Fibroblast of pulmonary artery (primary cell): ENCODE data around the gene TMIE.

Experiments
- DNase-seq: peaks from one replicate; pipeline ENCODE4 v3.0.0-alpha.2; 2010; ENCODE audit warnings: low read depth
- H3K4me3 ChIP-seq: replicated peaks from 2 replicates; pipeline ENCODE4 v1.5.1; 2011; ENCODE audit warnings: low read depth, mild to moderate bottlenecking, control low read depth, low read length, moderate library complexity
- CTCF ChIP-seq: IDR thresholded peaks from 2 replicates; pipeline ENCODE4 v1.5.1; 2011; ENCODE audit warnings: mild to moderate bottlenecking, control low read depth, low read length, inconsistent platforms; ENCODE audit errors: missing control alignments

TMIE gene

GRCh38 chr3:46673151-46674030 lies 27.8 kb upstream of the TMIE start:
- DNase-seq, result no peak
- H3K4me3 ChIP-seq, result no peak overlapping the region
- TF ChIP-seq CTCF, result no peak

- no peak for DNase-seq
- H3K4me3 ChIP-seq, result no peak overlapping the region
- peak; percentile 27 for TF ChIP-seq CTCF
Observed at GRCh38 chr3:46674031-46674845, 27.0 kb upstream of the TMIE start.

- no peak for DNase-seq
- no peak for TF ChIP-seq CTCF
- no peak overlapping the region for H3K4me3 ChIP-seq
Observed at GRCh38 chr3:46675426-46675825, 25.8 kb upstream of the TMIE start.

GRCh38 chr3:46675843-46676567 lies 25.2 kb upstream of the TMIE start:
- no peak overlapping the region for H3K4me3 ChIP-seq
- no peak for TF ChIP-seq CTCF
- no peak for DNase-seq

GRCh38 chr3:46676601-46677410 lies 24.4 kb upstream of the TMIE start:
- no peak for TF ChIP-seq CTCF
- no peak overlapping the region for H3K4me3 ChIP-seq
- no peak for DNase-seq

- H3K4me3 ChIP-seq, result no peak overlapping the region
- TF ChIP-seq CTCF, result no peak
- peak; percentile 28 for DNase-seq
Observed at GRCh38 chr3:46677411-46677726, 23.8 kb upstream of the TMIE start.
